Activated CD4-positive, alpha-beta T cell treated with anti-CD3 and anti-CD28 coated beads for 24 hours (primary cell): ENCODE data around the gene BRCC3.

Experiments
- DNase-seq, 2 donors: peaks; one replicate each; pipeline ENCODE4 v3.0.0-alpha.2; 2020; ENCODE audit warnings: low read depth in 2 of 2

BRCC3 gene

GRCh38 chrX:155056877-155057792 is 14.2 kb upstream of the BRCC3 start:
- peak in 1 of 2 donors; percentile 26 for DNase-seq

GRCh38 chrX:155061760-155062159 is 9.5 kb upstream of the BRCC3 start:
- DNase-seq: no peak

- DNase-seq: no peak
Observed at GRCh38 chrX:155065035-155065734, 6.1 kb upstream of the BRCC3 start.

- DNase-seq: no peak
Observed at GRCh38 chrX:155068165-155068564, 3.1 kb upstream of the BRCC3 start.

- no peak for DNase-seq
Observed at GRCh38 chrX:155069414-155069813, 1.9 kb upstream of the BRCC3 start.

- DNase-seq: no peak
Observed at GRCh38 chrX:155070038-155070437, 1.3 kb upstream of the BRCC3 start.

- no peak for DNase-seq
Observed at GRCh38 chrX:155070663-155070974, 689 bp upstream of the BRCC3 start.

GRCh38 chrX:155071694-155072280 is 479 bp downstream of the BRCC3 start:
- no peak for DNase-seq

- no peak for DNase-seq
Observed at GRCh38 chrX:155086202-155086840, 15.0 kb downstream of the BRCC3 start.

- DNase-seq: no peak
Observed at GRCh38 chrX:155086961-155087735, 15.8 kb downstream of the BRCC3 start.

GRCh38 chrX:155094468-155095061 is 23.3 kb downstream of the BRCC3 start:
- no peak for DNase-seq

- no peak for DNase-seq
Observed at GRCh38 chrX:155105919-155106318, 34.6 kb downstream of the BRCC3 start.

GRCh38 chrX:155108427-155108826 is 37.1 kb downstream of the BRCC3 start:
- no peak for DNase-seq

- no peak for DNase-seq
Observed at GRCh38 chrX:155112171-155112570, 40.9 kb downstream of the BRCC3 start.

GRCh38 chrX:155113097-155113496 is 41.8 kb downstream of the BRCC3 start:
- no peak for DNase-seq

- DNase-seq: no peak
Observed at GRCh38 chrX:155115174-155115819, 44.0 kb downstream of the BRCC3 start.

- no peak for DNase-seq
Observed at GRCh38 chrX:155127465-155127864, 56.2 kb downstream of the BRCC3 start.

GRCh38 chrX:155127940-155128339 is 56.6 kb downstream of the BRCC3 start:
- no peak for DNase-seq

- DNase-seq: no peak
Observed at GRCh38 chrX:155132110-155132509, 60.8 kb downstream of the BRCC3 start.

GRCh38 chrX:155134255-155134654 is 62.9 kb downstream of the BRCC3 start:
- DNase-seq: no peak
